Hepatocyte (in vitro differentiated cells): ENCODE measurements around the gene NDUFA6. TPM values are rescaled to one million over a fixed set of nuclear protein-coding genes. Genes with fewer than 3 reads are reported as not detected.
"Not testable (repeated sequence)": the region's sequence is repeated elsewhere in the genome, so short reads cannot be mapped to it uniquely, and the experiment has no call there.

Experiments used
- DNase-seq: peaks from one replicate; pipeline ENCODE4 v3.0.0-alpha.2; 2016; ENCODE audit warnings: low spot score
- H2AFZ ChIP-seq: fragments of 200-600 bp; sonication (generic); 2 replicates; pipeline ENCODE4 v1.6.0; 2016; ENCODE audit warnings: antibody characterized with exemption, mild to moderate bottlenecking
- H3K27ac ChIP-seq: fragments of 200-600 bp; sonication (generic); 2 replicates; pipeline ENCODE4 v1.5.1; 2016; ENCODE audit warnings: mild to moderate bottlenecking
- H3K27me3 ChIP-seq: fragments of 200-600 bp; sonication (generic); 2 replicates; pipeline ENCODE4 v1.6.1; 2016
- H3K36me3 ChIP-seq: fragments of 200-600 bp; sonication (generic); replicated peaks from 2 replicates; pipeline ENCODE4 v1.5.1; 2016; ENCODE audit warnings: low read depth; ENCODE audit not compliant: insufficient read depth
- H3K4me1 ChIP-seq: fragments of 200-600 bp; sonication (generic); 2 replicates; pipeline ENCODE4 v1.5.1; 2016; ENCODE audit warnings: mild to moderate bottlenecking, moderate library complexity; ENCODE audit not compliant: insufficient read depth
- H3K4me2 ChIP-seq: fragments of 200-600 bp; sonication (generic); 2 replicates; pipeline ENCODE4 v1.6.0; 2016
- H3K4me3 ChIP-seq: fragments of 200-600 bp; sonication (generic); 2 replicates; pipeline ENCODE4 v1.5.1; 2016; ENCODE audit warnings: mild to moderate bottlenecking
- H3K79me2 ChIP-seq: fragments of 200-600 bp; sonication (generic); 2 replicates; pipeline ENCODE4 v1.6.0; 2017; ENCODE audit warnings: mild to moderate bottlenecking
- H3K9me2 ChIP-seq: fragments of 200-600 bp; sonication (generic); replicated peaks from 2 replicates; pipeline ENCODE4 v1.6.0; 2017; ENCODE audit warnings: mild to moderate bottlenecking; ENCODE audit not compliant: insufficient read depth
- H3K9me3 ChIP-seq: fragments of 200-600 bp; sonication (generic); 2 replicates; pipeline ENCODE4 v1.5.1; 2016; ENCODE audit warnings: low read depth, mild to moderate bottlenecking
- H4K20me1 ChIP-seq: fragments of 200-600 bp; sonication (generic); 2 replicates; pipeline ENCODE4 v1.6.0; 2016; ENCODE audit warnings: mild to moderate bottlenecking; ENCODE audit not compliant: insufficient read depth, poor library complexity, severe bottlenecking
- CTCF ChIP-seq: fragments of 200-600 bp; sonication (generic); IDR thresholded peaks from 2 replicates; pipeline ENCODE4 v1.5.1; 2016; ENCODE audit warnings: antibody characterized with exemption, mild to moderate bottlenecking; ENCODE audit not compliant: poor library complexity
- EZH2 ChIP-seq: fragments of 200-600 bp; sonication (generic); IDR thresholded peaks from 2 replicates; pipeline ENCODE4 v1.6.1; 2016; ENCODE audit warnings: antibody characterized with exemption, mild to moderate bottlenecking, borderline replicate concordance
- EZH2phosphoT487 ChIP-seq: fragments of 200-600 bp; sonication (generic); IDR thresholded peaks from one replicate; pipeline ENCODE4 v1.6.1; 2018; ENCODE audit warnings: antibody characterized with exemption, mild to moderate bottlenecking, low read depth, moderate library complexity; ENCODE audit not compliant: unreplicated experiment, severe bottlenecking
- WGBS: methylation state at CpG from one replicate; pipeline ENCODE4 v1.1.6; 2016; ENCODE audit warnings: low lambda C conversion rate; ENCODE audit errors: missing lambda C conversion rate; 5-methylcytosine and 5-hydroxymethylcytosine counted together
- polyA plus RNA-seq: library from polyadenylated mRNA; unstranded; fragments of >200 nt; fragmentation: Nextera tagmentation; extraction: Ambion mirVana; gene quantifications from 2 replicates; pipeline ENCODE4 v1.2.1, GENCODE V29; 2016
- total RNA-seq: library from RNA; depleted of rRNA; stranded (reverse); fragments of >200 nt; gene quantifications from 2 replicates; pipeline ENCODE4 v1.2.3, GENCODE V29; 2014

NDUFA6 gene
- 97.4 and 98.5 TPM in 2 replicates for total RNA-seq
- 182 and 183 TPM in 2 replicates for polyA plus RNA-seq

DNA sequence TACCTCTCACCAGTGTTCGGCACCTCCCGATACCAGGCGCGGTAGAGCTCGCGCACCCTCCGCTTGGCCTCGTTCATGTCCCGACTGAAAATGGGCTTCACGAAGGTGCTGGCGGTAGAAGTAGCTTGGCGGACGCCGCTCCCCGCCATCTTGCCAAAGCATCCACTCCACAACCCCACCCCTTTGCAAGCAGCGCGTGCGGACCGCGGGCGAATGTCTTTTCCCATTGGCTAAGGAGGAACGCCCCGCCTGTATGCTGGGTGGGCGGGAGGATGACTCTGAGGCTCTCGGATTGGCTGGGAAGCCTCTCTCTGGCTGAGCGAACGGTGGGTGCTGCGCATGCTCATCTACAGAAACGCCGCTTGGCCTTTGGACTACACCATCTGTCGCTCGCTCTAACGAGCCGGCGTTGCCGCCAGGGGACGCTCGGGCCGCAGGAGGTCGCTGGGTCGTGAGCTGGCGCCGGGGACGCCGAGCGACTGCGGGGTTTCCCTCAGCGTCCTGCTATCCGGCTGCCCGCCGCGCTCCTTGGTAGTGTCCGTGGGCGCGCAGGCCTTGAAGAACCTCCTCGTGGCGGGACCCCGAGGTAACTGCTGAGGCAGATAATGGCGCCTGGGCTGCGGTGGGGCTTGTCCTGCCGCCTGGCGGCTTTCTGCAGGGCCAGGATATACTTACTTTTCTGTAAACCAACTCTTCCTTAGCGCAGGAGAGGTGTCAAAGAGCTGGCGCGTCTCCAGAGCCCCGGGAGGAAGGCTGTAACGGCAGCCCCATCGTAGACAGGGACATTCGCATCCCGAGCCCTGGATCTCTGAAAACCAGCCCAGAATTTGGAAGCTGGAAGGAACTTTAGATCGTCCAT lies at the start of gene NDUFA6:
Gene NDUFA6 (minus strand): TSS at position 177 of the 859 bp plus-strand sequence. CDS start 28 bp downstream, at position 149.
- no peaks in the 10 kb centered on the region for H3K27me3 ChIP-seq
- H4K20me1 ChIP-seq, result peaks cover 7% of the 10 kb centered on the region
- H3K4me1 ChIP-seq, result peaks cover 4% of the 10 kb centered on the region
- peak within 1 kb of the TSS; percentile 43 for H3K4me3 ChIP-seq
- 1% methylated on average over 71 of the region's 71 CpGs for WGBS
- peak; percentile 100 for DNase-seq
- peaks cover 37% of the 10 kb centered on the region for H3K79me2 ChIP-seq
- H3K27ac ChIP-seq, result peak within 1 kb of the TSS; percentile 96
- peak within 1 kb of the TSS; percentile 82 for H3K4me2 ChIP-seq
- no peaks in the 10 kb centered on the region for H3K9me3 ChIP-seq
- no peaks in the 10 kb centered on the region for H3K9me2 ChIP-seq
- TF ChIP-seq CTCF (peak; percentile 95), EZH2 (no peak)
- peak within 1 kb of the TSS; percentile 72 for H2AFZ ChIP-seq
- H3K36me3 ChIP-seq, result no peaks in the 10 kb centered on the region

GRCh38 chr22:42140153-42140552 lies 49.6 kb upstream of the NDUFA6 start:
- not testable (repeated sequence) for H3K4me2 ChIP-seq, H3K79me2 ChIP-seq, DNase-seq, H3K27ac ChIP-seq, H3K4me1 ChIP-seq, H4K20me1 ChIP-seq, H3K36me3 ChIP-seq, H3K9me3 ChIP-seq, H3K4me3 ChIP-seq, H2AFZ ChIP-seq, H3K27me3 ChIP-seq, H3K9me2 ChIP-seq
- WGBS, result 93% methylated on average over 14 of the region's 17 CpGs

- not testable (repeated sequence) for H3K79me2 ChIP-seq, H3K4me2 ChIP-seq, H3K4me1 ChIP-seq, H3K27ac ChIP-seq, DNase-seq, H3K4me3 ChIP-seq, H3K36me3 ChIP-seq, H4K20me1 ChIP-seq, H3K9me3 ChIP-seq, H2AFZ ChIP-seq, H3K9me2 ChIP-seq, H3K27me3 ChIP-seq
- WGBS, result 89% methylated on average over 7 of the region's 7 CpGs
Observed at GRCh38 chr22:42139508-42139907, 48.9 kb upstream of the NDUFA6 start.

- no peak overlapping the region for H3K4me2 ChIP-seq
- DNase-seq, result no peak
- no peaks in the 10 kb centered on the region for H3K9me3 ChIP-seq
- no peak overlapping the region for H3K27ac ChIP-seq
- no peaks in the 10 kb centered on the region for H4K20me1 ChIP-seq
- TF ChIP-seq EZH2phosphoT487 (no peak), CTCF (no peak), EZH2 (no peak)
- H3K9me2 ChIP-seq, result no peaks in the 10 kb centered on the region
- no peak overlapping the region for H2AFZ ChIP-seq
- H3K4me3 ChIP-seq, result no peak overlapping the region
- no peaks in the 10 kb centered on the region for H3K36me3 ChIP-seq
- 98% methylated on average over 2 of the region's 2 CpGs for WGBS
- no peaks in the 10 kb centered on the region for H3K4me1 ChIP-seq
- H3K27me3 ChIP-seq, result no peaks in the 10 kb centered on the region
- no peaks in the 10 kb centered on the region for H3K79me2 ChIP-seq
Observed at GRCh38 chr22:42138972-42139371, 48.4 kb upstream of the NDUFA6 start.
